Measurements from ENCODE around the gene IRF9.
A peak's percentile ranks its signal among the peaks of the same experiment; 100 is the strongest.

Gene IRF9

DNA sequence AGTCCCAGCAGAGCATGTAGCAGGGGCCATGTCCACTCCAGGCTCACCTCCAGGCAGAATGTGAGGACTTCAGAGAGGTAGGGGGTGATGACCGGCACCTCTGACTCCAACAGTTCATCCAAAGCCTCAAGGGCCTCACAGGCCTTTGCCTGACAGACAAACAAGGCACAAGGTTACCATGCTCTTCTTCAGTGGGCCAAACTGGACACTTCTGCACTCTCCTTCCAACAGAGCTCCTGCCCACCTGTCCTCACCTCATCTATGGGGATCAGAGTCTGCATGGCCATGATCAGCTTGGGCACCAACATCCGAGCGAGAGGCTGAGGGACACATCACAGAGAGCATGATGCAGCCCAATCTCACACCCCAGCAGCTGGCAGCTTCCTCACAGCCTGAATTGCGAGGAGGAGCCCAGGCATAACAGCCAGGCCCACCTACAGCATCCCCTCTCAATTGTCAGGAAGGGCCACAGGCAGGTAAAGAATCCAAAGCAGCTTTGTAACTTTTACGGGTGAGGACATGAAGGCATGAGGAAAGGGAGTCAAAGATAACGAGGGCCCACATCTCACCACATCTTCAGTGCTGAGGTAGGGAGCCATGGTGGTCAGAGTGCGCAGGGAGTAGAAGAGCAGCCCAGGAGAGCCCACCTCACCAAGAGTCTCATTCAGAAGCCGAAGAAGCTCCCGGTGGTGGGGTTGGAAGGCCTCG is 25.9 kb downstream of the IRF9 start:
- TF ChIP-seq, protein P1, sequence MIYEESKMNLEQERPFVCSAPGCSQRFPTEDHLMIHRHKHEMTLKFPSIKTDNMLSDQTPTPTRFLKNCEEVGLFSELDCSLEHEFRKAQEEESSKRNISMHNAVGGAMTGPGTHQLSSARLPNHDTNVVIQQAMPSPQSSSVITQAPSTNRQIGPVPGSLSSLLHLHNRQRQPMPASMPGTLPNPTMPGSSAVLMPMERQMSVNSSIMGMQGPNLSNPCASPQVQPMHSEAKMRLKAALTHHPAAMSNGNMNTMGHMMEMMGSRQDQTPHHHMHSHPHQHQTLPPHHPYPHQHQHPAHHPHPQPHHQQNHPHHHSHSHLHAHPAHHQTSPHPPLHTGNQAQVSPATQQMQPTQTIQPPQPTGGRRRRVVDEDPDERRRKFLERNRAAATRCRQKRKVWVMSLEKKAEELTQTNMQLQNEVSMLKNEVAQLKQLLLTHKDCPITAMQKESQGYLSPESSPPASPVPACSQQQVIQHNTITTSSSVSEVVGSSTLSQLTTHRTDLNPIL (CRISPR knock-in tag; IDR thresholded peaks at IDR 0.05; ENCODE audit: low read depth), result no peak
- TF ChIP-seq, protein P2, sequence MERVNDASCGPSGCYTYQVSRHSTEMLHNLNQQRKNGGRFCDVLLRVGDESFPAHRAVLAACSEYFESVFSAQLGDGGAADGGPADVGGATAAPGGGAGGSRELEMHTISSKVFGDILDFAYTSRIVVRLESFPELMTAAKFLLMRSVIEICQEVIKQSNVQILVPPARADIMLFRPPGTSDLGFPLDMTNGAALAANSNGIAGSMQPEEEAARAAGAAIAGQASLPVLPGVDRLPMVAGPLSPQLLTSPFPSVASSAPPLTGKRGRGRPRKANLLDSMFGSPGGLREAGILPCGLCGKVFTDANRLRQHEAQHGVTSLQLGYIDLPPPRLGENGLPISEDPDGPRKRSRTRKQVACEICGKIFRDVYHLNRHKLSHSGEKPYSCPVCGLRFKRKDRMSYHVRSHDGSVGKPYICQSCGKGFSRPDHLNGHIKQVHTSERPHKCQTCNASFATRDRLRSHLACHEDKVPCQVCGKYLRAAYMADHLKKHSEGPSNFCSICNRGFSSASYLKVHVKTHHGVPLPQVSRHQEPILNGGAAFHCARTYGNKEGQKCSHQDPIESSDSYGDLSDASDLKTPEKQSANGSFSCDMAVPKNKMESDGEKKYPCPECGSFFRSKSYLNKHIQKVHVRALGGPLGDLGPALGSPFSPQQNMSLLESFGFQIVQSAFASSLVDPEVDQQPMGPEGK (CRISPR knock-in tag; IDR thresholded peaks at IDR 0.05; ENCODE audit: borderline replicate concordance), result no peak
- no peak for TF ChIP-seq ISL1 (CRISPR knock-in tag; IDR thresholded peaks at IDR 0.05)
- TF ChIP-seq ZNF70 (CRISPR knock-in tag; IDR thresholded peaks at IDR 0.05), result no peak
- no peak for TF ChIP-seq OSR1 (CRISPR knock-in tag; IDR thresholded peaks at IDR 0.05)
- TF ChIP-seq, protein P3, sequence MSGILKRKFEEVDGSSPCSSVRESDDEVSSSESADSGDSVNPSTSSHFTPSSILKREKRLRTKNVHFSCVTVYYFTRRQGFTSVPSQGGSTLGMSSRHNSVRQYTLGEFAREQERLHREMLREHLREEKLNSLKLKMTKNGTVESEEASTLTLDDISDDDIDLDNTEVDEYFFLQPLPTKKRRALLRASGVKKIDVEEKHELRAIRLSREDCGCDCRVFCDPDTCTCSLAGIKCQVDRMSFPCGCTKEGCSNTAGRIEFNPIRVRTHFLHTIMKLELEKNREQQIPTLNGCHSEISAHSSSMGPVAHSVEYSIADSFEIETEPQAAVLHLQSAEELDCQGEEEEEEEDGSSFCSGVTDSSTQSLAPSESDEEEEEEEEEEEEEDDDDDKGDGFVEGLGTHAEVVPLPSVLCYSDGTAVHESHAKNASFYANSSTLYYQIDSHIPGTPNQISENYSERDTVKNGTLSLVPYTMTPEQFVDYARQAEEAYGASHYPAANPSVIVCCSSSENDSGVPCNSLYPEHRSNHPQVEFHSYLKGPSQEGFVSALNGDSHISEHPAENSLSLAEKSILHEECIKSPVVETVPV (CRISPR knock-in tag; IDR thresholded peaks at IDR 0.05), result no peak
- no peak for TF ChIP-seq ZFP3 (CRISPR knock-in tag; IDR thresholded peaks at IDR 0.05)
- TF ChIP-seq ZFP30 (CRISPR knock-in tag; IDR thresholded peaks at IDR 0.05), result no peak
- TF ChIP-seq ZNF565 (CRISPR knock-in tag; conservative IDR thresholded peaks at IDR 0.05; ENCODE audit: low read depth), result no peak
- no peak for TF ChIP-seq ZNF8 (CRISPR knock-in tag; IDR thresholded peaks at IDR 0.05)
- TF ChIP-seq ESRRG (CRISPR knock-in tag; IDR thresholded peaks at IDR 0.05), result no peak
- TF ChIP-seq TOX (CRISPR knock-in tag; IDR thresholded peaks at IDR 0.05; ENCODE audit: borderline replicate concordance), result no peak
- TF ChIP-seq SNAI2 (CRISPR knock-in tag; IDR thresholded peaks at IDR 0.05), result no peak
- ATAC-seq, result no peak

DNA sequence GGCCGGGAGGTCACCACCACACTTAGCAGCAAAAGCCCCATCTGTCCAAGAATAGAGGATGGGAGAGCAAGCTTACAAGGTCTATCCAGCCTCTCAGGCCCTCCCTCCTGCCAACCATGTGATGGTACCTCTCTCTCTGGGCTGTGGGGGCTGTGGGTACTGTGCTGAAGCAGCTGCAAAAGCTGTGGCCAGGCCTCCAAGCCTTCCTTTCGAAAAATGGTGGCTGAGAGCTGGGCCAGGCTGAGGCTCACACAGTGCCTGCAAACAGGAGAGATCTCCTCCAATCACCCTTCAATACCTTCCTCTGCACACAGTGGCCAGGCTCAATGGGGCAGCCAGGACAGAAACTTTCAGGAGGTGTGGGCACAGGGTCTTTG is 26.5 kb downstream of the IRF9 start:
- no peak for ATAC-seq
- TF ChIP-seq RARB (CRISPR knock-in tag; IDR thresholded peaks at IDR 0.05), result no peak
- no peak for TF ChIP-seq SNAI2 (CRISPR knock-in tag; IDR thresholded peaks at IDR 0.05)
- TF ChIP-seq ARNTL (CRISPR knock-in tag; IDR thresholded peaks at IDR 0.05; ENCODE audit: borderline replicate concordance, low read depth), result no peak
- no peak for TF ChIP-seq ESRRG (CRISPR knock-in tag; IDR thresholded peaks at IDR 0.05)
- TF ChIP-seq TOX (CRISPR knock-in tag; IDR thresholded peaks at IDR 0.05; ENCODE audit: borderline replicate concordance), result no peak

DNA sequence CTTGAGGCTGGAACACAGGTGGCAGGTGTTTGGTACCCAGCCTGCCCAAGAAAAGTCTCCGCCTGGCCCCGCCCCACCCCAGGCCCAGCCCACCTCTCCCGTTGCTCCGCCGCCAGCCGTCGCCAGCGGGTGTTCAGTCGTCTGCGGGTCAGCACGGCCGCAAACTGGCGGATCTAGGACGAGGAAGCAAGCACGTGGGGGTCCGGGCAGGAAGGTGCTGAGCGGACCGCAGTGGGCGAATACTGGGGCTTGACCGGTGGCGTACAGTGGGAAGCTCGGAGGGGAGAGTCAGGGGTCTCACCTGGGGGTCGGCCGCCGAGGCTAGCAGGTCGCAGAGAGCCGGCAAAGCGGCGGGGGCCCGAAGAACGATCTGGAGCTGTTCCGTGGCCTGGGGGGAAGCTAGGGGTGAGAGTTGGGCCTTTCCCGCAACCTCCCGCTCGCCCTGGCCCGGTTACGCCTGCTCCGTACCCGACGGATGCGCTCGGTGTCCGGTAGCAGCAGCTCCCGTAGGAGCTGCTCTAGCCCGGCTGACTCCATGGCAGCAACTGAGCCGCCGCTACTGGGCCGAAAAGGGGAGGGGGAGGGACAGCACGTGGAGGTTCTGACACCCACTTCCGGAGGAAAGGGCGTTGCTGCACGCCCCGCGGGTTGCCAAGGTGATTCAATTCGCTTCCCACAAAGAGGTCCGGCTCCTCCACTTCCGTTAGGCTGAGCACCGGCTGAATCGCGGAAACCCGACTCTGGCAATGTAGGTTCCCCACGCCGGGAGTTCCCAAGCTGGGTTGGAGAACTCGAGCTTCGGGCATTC is 27.4 kb downstream of the IRF9 start, which contains the start of gene IPO4:
Gene IPO4 (minus strand): TSS at position 566 of the 808 bp plus-strand sequence. CDS start 29 bp downstream, at position 537.
- peak; percentile 92 for ATAC-seq
- 0 out of 2 replicates have a peak, but pooled peaks have one; percentile 16 for TF ChIP-seq ZNF8 (CRISPR knock-in tag; IDR thresholded peaks at IDR 0.05)
- no peak for TF ChIP-seq ZFP3 (CRISPR knock-in tag; IDR thresholded peaks at IDR 0.05)

DNA sequence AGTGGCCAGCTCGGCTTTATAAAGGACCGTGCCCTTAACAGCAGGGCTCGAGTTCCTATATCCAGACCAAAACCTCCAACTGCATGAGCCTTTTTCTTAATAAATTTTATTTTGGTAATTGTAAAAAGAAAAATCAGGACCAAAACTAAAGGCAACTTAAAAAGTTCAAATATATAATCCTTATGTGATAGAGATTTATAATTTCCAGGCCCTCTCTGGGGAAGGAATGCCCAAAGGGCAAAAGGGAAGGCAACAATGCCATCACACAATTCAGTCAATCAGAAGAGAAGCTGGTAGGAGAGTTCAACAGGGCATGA is 28.0 kb downstream of the IRF9 start:
- TF ChIP-seq, protein P4, sequence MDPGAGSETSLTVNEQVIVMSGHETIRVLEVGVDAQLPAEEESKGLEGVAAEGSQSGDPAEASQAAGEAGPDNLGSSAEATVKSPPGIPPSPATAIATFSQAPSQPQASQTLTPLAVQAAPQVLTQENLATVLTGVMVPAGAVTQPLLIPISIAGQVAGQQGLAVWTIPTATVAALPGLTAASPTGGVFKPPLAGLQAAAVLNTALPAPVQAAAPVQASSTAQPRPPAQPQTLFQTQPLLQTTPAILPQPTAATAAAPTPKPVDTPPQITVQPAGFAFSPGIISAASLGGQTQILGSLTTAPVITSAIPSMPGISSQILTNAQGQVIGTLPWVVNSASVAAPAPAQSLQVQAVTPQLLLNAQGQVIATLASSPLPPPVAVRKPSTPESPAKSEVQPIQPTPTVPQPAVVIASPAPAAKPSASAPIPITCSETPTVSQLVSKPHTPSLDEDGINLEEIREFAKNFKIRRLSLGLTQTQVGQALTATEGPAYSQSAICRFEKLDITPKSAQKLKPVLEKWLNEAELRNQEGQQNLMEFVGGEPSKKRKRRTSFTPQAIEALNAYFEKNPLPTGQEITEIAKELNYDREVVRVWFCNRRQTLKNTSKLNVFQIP (CRISPR knock-in tag; IDR thresholded peaks at IDR 0.05; ENCODE audit: borderline replicate concordance, low read depth), result no peak
- no peak for TF ChIP-seq OSR1 (CRISPR knock-in tag; IDR thresholded peaks at IDR 0.05)
- TF ChIP-seq ZFP30 (CRISPR knock-in tag; IDR thresholded peaks at IDR 0.05), result no peak
- ATAC-seq, result no peak

DNA sequence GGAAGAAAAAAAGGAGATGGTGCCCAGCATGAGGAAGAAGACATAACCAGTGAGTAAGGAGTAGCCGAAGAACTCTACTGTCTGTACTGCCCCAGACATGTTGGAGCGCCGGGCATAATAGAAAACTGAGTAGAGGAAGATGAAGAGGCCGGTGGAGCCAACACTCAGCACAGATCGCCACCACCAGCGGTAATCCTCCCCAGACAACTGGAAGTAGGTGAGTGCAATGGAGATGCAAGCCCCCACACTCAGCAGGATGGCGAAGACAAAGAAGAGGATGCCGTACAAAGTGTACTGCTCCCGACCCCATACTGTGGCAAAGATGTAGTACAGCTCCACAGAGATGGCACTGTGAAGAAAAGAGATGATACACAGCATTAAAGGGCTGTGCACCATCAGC is 28.4 kb downstream of the IRF9 start:
- ATAC-seq, result no peak
- TF ChIP-seq BACH2 (CRISPR knock-in tag; IDR thresholded peaks at IDR 0.05; ENCODE audit: borderline replicate concordance) (no peak), ZNF565 (CRISPR knock-in tag; conservative IDR thresholded peaks at IDR 0.05; ENCODE audit: low read depth) (no peak), ZFP30 (CRISPR knock-in tag; IDR thresholded peaks at IDR 0.05) (no peak), RARB (CRISPR knock-in tag; IDR thresholded peaks at IDR 0.05) (no peak), ESRRG (CRISPR knock-in tag; IDR thresholded peaks at IDR 0.05) (no peak), TCF4 (CRISPR knock-in tag; IDR thresholded peaks at IDR 0.05; ENCODE audit: borderline replicate concordance) (no peak), ISL1 (CRISPR knock-in tag; IDR thresholded peaks at IDR 0.05) (no peak), GLIS3 (CRISPR knock-in tag; IDR thresholded peaks at IDR 0.05) (no peak), SNAI2 (CRISPR knock-in tag; IDR thresholded peaks at IDR 0.05) (no peak)
- TF ChIP-seq, protein P1 (CRISPR knock-in tag; IDR thresholded peaks at IDR 0.05; ENCODE audit: low read depth), result no peak
- TF ChIP-seq, protein P5, sequence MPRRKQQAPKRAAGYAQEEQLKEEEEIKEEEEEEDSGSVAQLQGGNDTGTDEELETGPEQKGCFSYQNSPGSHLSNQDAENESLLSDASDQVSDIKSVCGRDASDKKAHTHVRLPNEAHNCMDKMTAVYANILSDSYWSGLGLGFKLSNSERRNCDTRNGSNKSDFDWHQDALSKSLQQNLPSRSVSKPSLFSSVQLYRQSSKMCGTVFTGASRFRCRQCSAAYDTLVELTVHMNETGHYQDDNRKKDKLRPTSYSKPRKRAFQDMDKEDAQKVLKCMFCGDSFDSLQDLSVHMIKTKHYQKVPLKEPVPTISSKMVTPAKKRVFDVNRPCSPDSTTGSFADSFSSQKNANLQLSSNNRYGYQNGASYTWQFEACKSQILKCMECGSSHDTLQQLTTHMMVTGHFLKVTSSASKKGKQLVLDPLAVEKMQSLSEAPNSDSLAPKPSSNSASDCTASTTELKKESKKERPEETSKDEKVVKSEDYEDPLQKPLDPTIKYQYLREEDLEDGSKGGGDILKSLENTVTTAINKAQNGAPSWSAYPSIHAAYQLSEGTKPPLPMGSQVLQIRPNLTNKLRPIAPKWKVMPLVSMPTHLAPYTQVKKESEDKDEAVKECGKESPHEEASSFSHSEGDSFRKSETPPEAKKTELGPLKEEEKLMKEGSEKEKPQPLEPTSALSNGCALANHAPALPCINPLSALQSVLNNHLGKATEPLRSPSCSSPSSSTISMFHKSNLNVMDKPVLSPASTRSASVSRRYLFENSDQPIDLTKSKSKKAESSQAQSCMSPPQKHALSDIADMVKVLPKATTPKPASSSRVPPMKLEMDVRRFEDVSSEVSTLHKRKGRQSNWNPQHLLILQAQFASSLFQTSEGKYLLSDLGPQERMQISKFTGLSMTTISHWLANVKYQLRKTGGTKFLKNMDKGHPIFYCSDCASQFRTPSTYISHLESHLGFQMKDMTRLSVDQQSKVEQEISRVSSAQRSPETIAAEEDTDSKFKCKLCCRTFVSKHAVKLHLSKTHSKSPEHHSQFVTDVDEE (CRISPR knock-in tag; IDR thresholded peaks at IDR 0.05), result no peak
